ENCODE data around the gene SLC35B2.

The SLC35B2 gene

GRCh38 chr6:44267252-44267651 lies 9.9 kb upstream of the SLC35B2 start:
- POLR2A ChIA-PET = interaction anchor here (1.5 kb wide), 1 partner anchor 46 kb away, joined by 4 read pairs; the partner anchor contains the start of gene AARS2
- CTCF ChIA-PET = interaction anchor here (0.7 to 11.0 kb wide), 19 partner anchors 11 to 123 kb away, joined by 3 to 202 read pairs (median 4); partner anchors contain the start of gene AARS2
- 85% methylated on average over 4 of the region's 10 CpGs for WGBS (ENCODE audit: insufficient coverage)

GRCh38 chr6:44266347-44266746 lies 9.0 kb upstream of the SLC35B2 start:
- POLR2A ChIA-PET = no interaction called here
- no peak for DNase-seq
- Histone ChIP-seq H3K27ac (ENCODE audit: insufficient read depth in 1 of 2, low read depth in 1 of 2, low read length in 2 of 2, poor library complexity in 1 of 2, severe bottlenecking in 2 of 2) (no peak overlapping the region), H3K4me3 (ENCODE audit: control insufficient read depth in 1 of 7, extremely low read depth in 1 of 7, insufficient read depth in 4 of 7, low read depth in 2 of 7, low read length in 6 of 7) (no peak overlapping the region), H3K27me3 (replicated peaks in 2 of 5; ENCODE audit: control insufficient read depth in 4 of 5, insufficient read depth in 5 of 5, low read length in 4 of 5) (peaks cover 3 to 25% (median 12%) of the 10 kb centered on the region in 5 experiments), H3K4me1 (ENCODE audit: control extremely low read depth in 1 of 4, control insufficient read depth in 4 of 4, insufficient read depth in 4 of 4, low read length in 3 of 4) (peaks cover 8 to 46% (median 41%) of the 10 kb centered on the region in 4 experiments), H3K36me3 (ENCODE audit: control insufficient read depth in 4 of 4, insufficient read depth in 4 of 4, low read length in 3 of 4) (peaks cover 2 to 18% (median 9%) of the 10 kb centered on the region in 4 experiments), H3K9me3 (ENCODE audit: control extremely low read depth in 1 of 5, control insufficient read depth in 4 of 5, insufficient read depth in 2 of 5, low read depth in 1 of 5, low read length in 4 of 5) (no peaks in the 10 kb centered on the region)
- CTCF ChIA-PET = interaction anchor here (0.7 to 11.0 kb wide), 13 partner anchors 10 to 79 kb away, joined by 3 to 202 read pairs (median 4); partner anchors contain the start of gene AARS2
- WGBS (ENCODE audit: insufficient coverage) = 87% methylated on average over 3 of the region's 3 CpGs

More at GRCh38 chr6:44267252-44267651, 9.9 kb upstream of the SLC35B2 start:
- Histone ChIP-seq H3K27me3 (replicated peaks in 2 of 5; ENCODE audit: control insufficient read depth in 4 of 5, insufficient read depth in 5 of 5, low read length in 4 of 5) (peaks cover 3 to 34% (median 18%) of the 10 kb centered on the region in 5 experiments), H3K9me3 (ENCODE audit: control extremely low read depth in 1 of 5, control insufficient read depth in 4 of 5, insufficient read depth in 2 of 5, low read depth in 1 of 5, low read length in 4 of 5) (no peaks in the 10 kb centered on the region), H3K4me1 (ENCODE audit: control extremely low read depth in 1 of 4, control insufficient read depth in 4 of 4, insufficient read depth in 4 of 4, low read length in 3 of 4) (peaks cover 8 to 38% (median 37%) of the 10 kb centered on the region in 4 experiments), H3K4me3 (ENCODE audit: control insufficient read depth in 1 of 7, extremely low read depth in 1 of 7, insufficient read depth in 4 of 7, low read depth in 2 of 7, low read length in 6 of 7) (no peak overlapping the region), H3K27ac (ENCODE audit: insufficient read depth in 1 of 2, low read depth in 1 of 2, low read length in 2 of 2, poor library complexity in 1 of 2, severe bottlenecking in 2 of 2) (no peak overlapping the region), H3K36me3 (ENCODE audit: control insufficient read depth in 4 of 4, insufficient read depth in 4 of 4, low read length in 3 of 4) (peaks cover 0 to 9% (median 1%) of the 10 kb centered on the region in 4 experiments)
- no peak for DNase-seq

- CTCF ChIA-PET = interaction anchor here (1.0 to 11.0 kb wide), 6 partner anchors 9 to 72 kb away, joined by 3 to 202 read pairs (median 22); partner anchors contain the start of gene AARS2
Observed at GRCh38 chr6:44265722-44266233, 8.4 kb upstream of the SLC35B2 start.

GRCh38 chr6:44265007-44265721 lies 7.8 kb upstream of the SLC35B2 start, which contains the start of gene NFKBIE:
Gene NFKBIE (minus strand): TSS chr6:44265551. CDS start chr6:44265346, 205 bp downstream.
- CTCF ChIA-PET = interaction anchor here (1.0 to 11.0 kb wide), 12 partner anchors 9 to 170 kb away, joined by 3 to 202 read pairs (median 4); partner anchors contain the start of gene AARS2

More at GRCh38 chr6:44265722-44266233, 8.4 kb upstream of the SLC35B2 start:
- no peaks in the 10 kb centered on the region for H3K9me3 ChIP-seq (ENCODE audit: control extremely low read depth in 1 of 5, control insufficient read depth in 4 of 5, insufficient read depth in 2 of 5, low read depth in 1 of 5, low read length in 4 of 5)
- H3K4me1 ChIP-seq (ENCODE audit: control extremely low read depth in 1 of 4, control insufficient read depth in 4 of 4, insufficient read depth in 4 of 4, low read length in 3 of 4) = peaks cover 8 to 46% (median 40%) of the 10 kb centered on the region in 4 experiments
- H3K36me3 ChIP-seq (ENCODE audit: control insufficient read depth in 4 of 4, insufficient read depth in 4 of 4, low read length in 3 of 4) = peaks cover 2 to 24% (median 12%) of the 10 kb centered on the region in 4 experiments
- peaks cover 3 to 20% (median 10%) of the 10 kb centered on the region in 5 experiments for H3K27me3 ChIP-seq (replicated peaks in 2 of 5; ENCODE audit: control insufficient read depth in 4 of 5, insufficient read depth in 5 of 5, low read length in 4 of 5)
- peak in 2 of 3 donors; percentile 96 to 97 for DNase-seq
- H3K27ac ChIP-seq (ENCODE audit: insufficient read depth in 1 of 2, low read depth in 1 of 2, low read length in 2 of 2, poor library complexity in 1 of 2, severe bottlenecking in 2 of 2) = no peak overlapping the region
- POLR2A ChIA-PET = interaction anchor here (2.1 to 3.8 kb wide), 2 partner anchors 12 to 19 kb away, joined by 12 to 40 read pairs; partner anchors contain the start of gene HSP90AB1
- peak overlapping the region in 5 of 7 experiments; percentile 70 to 91 (median 88) for H3K4me3 ChIP-seq (ENCODE audit: control insufficient read depth in 1 of 7, extremely low read depth in 1 of 7, insufficient read depth in 4 of 7, low read depth in 2 of 7, low read length in 6 of 7)
- 66% methylated on average over 11 of the region's 17 CpGs for WGBS (ENCODE audit: insufficient coverage)

GRCh38 chr6:44264154-44265006 lies 7.1 kb upstream of the SLC35B2 start:
- 4% methylated on average over 5 of the region's 13 CpGs for WGBS (ENCODE audit: insufficient coverage)
- peaks cover 8 to 38% (median 22%) of the 10 kb centered on the region in 4 experiments for H3K36me3 ChIP-seq (ENCODE audit: control insufficient read depth in 4 of 4, insufficient read depth in 4 of 4, low read length in 3 of 4)
- H3K27ac ChIP-seq (ENCODE audit: insufficient read depth in 1 of 2, low read depth in 1 of 2, low read length in 2 of 2, poor library complexity in 1 of 2, severe bottlenecking in 2 of 2) = peak overlapping the region; percentile 86 to 92
- peak; percentile 77 to 95 (median 91) for DNase-seq
- H3K4me3 ChIP-seq (ENCODE audit: control insufficient read depth in 1 of 7, extremely low read depth in 1 of 7, insufficient read depth in 4 of 7, low read depth in 2 of 7, low read length in 6 of 7) = peak overlapping the region; percentile 70 to 91 (median 85)
- CTCF ChIA-PET = interaction anchor here (0.6 to 2.0 kb wide), 11 partner anchors 8 to 169 kb away, joined by 3 to 7 read pairs (median 3); partner anchors contain the start of gene AARS2
- POLR2A ChIA-PET = interaction anchor here (0.6 to 3.8 kb wide), 8 partner anchors 10 to 49 kb away, joined by 3 to 40 read pairs (median 4); partner anchors contain the start of genes AARS2 and HSP90AB1
- H3K27me3 ChIP-seq (replicated peaks in 2 of 5; ENCODE audit: control insufficient read depth in 4 of 5, insufficient read depth in 5 of 5, low read length in 4 of 5) = peaks cover 2 to 12% (median 3%) of the 10 kb centered on the region in 5 experiments
- H3K4me1 ChIP-seq (ENCODE audit: control extremely low read depth in 1 of 4, control insufficient read depth in 4 of 4, insufficient read depth in 4 of 4, low read length in 3 of 4) = peaks cover 8 to 46% (median 36%) of the 10 kb centered on the region in 4 experiments
- H3K9me3 ChIP-seq (ENCODE audit: control extremely low read depth in 1 of 5, control insufficient read depth in 4 of 5, insufficient read depth in 2 of 5, low read depth in 1 of 5, low read length in 4 of 5) = no peaks in the 10 kb centered on the region

More at GRCh38 chr6:44265007-44265721, 7.8 kb upstream of the SLC35B2 start, which contains the start of gene NFKBIE:
- DNase-seq = peak in 1 of 3 donors; percentile 91
- peaks cover 3 to 20% (median 10%) of the 10 kb centered on the region in 5 experiments for H3K27me3 ChIP-seq (replicated peaks in 2 of 5; ENCODE audit: control insufficient read depth in 4 of 5, insufficient read depth in 5 of 5, low read length in 4 of 5)
- peaks cover 8 to 46% (median 39%) of the 10 kb centered on the region in 4 experiments for H3K4me1 ChIP-seq (ENCODE audit: control extremely low read depth in 1 of 4, control insufficient read depth in 4 of 4, insufficient read depth in 4 of 4, low read length in 3 of 4)
- POLR2A ChIA-PET = interaction anchor here (1.0 to 3.8 kb wide), 5 partner anchors 11 to 48 kb away, joined by 4 to 40 read pairs (median 5); partner anchors contain the start of genes AARS2 and HSP90AB1
- no peaks in the 10 kb centered on the region for H3K9me3 ChIP-seq (ENCODE audit: control extremely low read depth in 1 of 5, control insufficient read depth in 4 of 5, insufficient read depth in 2 of 5, low read depth in 1 of 5, low read length in 4 of 5)
- WGBS (ENCODE audit: insufficient coverage) = 0% methylated on average over 64 of the region's 72 CpGs
- H3K4me3 ChIP-seq (ENCODE audit: control insufficient read depth in 1 of 7, extremely low read depth in 1 of 7, insufficient read depth in 4 of 7, low read depth in 2 of 7, low read length in 6 of 7) = peak within 1 kb of the TSS; percentile 70 to 91 (median 85)
- H3K27ac ChIP-seq (ENCODE audit: insufficient read depth in 1 of 2, low read depth in 1 of 2, low read length in 2 of 2, poor library complexity in 1 of 2, severe bottlenecking in 2 of 2) = peak within 1 kb of the TSS; percentile 86 to 92
- H3K36me3 ChIP-seq (ENCODE audit: control insufficient read depth in 4 of 4, insufficient read depth in 4 of 4, low read length in 3 of 4) = peaks cover 4 to 30% (median 15%) of the 10 kb centered on the region in 4 experiments

All from common myeloid progenitor, CD34-positive (primary cell).